HEK293 (cell line): ENCODE data around the gene TNS3.

Experiments
- CTCF ChIA-PET: fragments of 350-600 bp; formaldehyde crosslinking; extraction: SDS; loops from one replicate; lab custom pipeline; 2021; ENCODE audit warnings: antibody characterized with exemption; lab: Yijun Ruan, JAX
- POLR2A ChIA-PET: fragments of 300-600 bp; formaldehyde crosslinking; extraction: SDS; loops from one replicate; lab custom pipeline; 2020; ENCODE audit warnings: antibody characterized with exemption, inconsistent platforms; lab: Yijun Ruan, JAX
- H3K27ac ChIP-seq: fragments of 200-500 bp; sonication (Bioruptor generic); 2 replicates; pipeline ENCODE4 v1.5.1; 2014; ENCODE audit warnings: low read depth, low read length, control low read depth, inconsistent platforms; ENCODE audit errors: extremely low read depth
- H3K36me3 ChIP-seq, 2 experiments: fragments of 200-500 bp in 1 of 2; sonication (Bioruptor generic) in 1 of 2; 1 replicate in 1 of 2; 2 replicates in 1 of 2; pipeline ENCODE4 v1.5.1; 2014 to 2017; ENCODE audit warnings: inconsistent platforms in 2 of 2, low read length in 2 of 2; ENCODE audit not compliant: control insufficient read depth in 2 of 2, insufficient read depth in 1 of 2
- H3K4me1 ChIP-seq: fragments of 200-500 bp; sonication (Bioruptor generic); 2 replicates; pipeline ENCODE4 v1.5.1; 2014; ENCODE audit warnings: mild to moderate bottlenecking, low read length, inconsistent platforms; ENCODE audit not compliant: control insufficient read depth, insufficient read depth
- H3K4me3 ChIP-seq: 2 replicates; pipeline ENCODE4 v1.5.1; 2011; ENCODE audit warnings: low read depth, mild to moderate bottlenecking, control low read depth, low read length, moderate library complexity
- H3K9me3 ChIP-seq: fragments of 200-500 bp; sonication (Bioruptor generic); 2 replicates; pipeline ENCODE4 v1.5.1; 2014; ENCODE audit warnings: low read depth, low read length, inconsistent platforms; ENCODE audit not compliant: control insufficient read depth, insufficient read depth
- ATF2 ChIP-seq: fragments of 450-650 bp; formaldehyde crosslinking; IDR thresholded peaks from 2 replicates; pipeline ENCODE4 v1.5.1; 2016; ENCODE audit warnings: missing biosample characterization, missing genetic modification characterization, low read depth
- IKZF3 ChIP-seq: fragments of 450-650 bp; IDR thresholded peaks from 2 replicates; pipeline ENCODE4 v1.5.0; 2018; ENCODE audit warnings: missing biosample characterization, mild to moderate bottlenecking, missing genetic modification characterization, moderate library complexity
- MEIS1 ChIP-seq: sonication (generic); formaldehyde crosslinking; IDR thresholded peaks from 2 replicates; pipeline ENCODE4 v1.8.1; 2022; ENCODE audit warnings: missing genetic modification reagents, mild to moderate bottlenecking, borderline replicate concordance
- PRDM10 ChIP-seq: fragments of 450-650 bp; formaldehyde crosslinking; IDR thresholded peaks from 2 replicates; pipeline ENCODE4 v1.5.1; 2016; ENCODE audit warnings: missing biosample characterization, missing genetic modification characterization
- SCRT2 ChIP-seq: fragments of 450-650 bp; formaldehyde crosslinking; IDR thresholded peaks from 2 replicates; pipeline ENCODE4 v1.5.1; 2016; ENCODE audit warnings: missing biosample characterization, missing genetic modification characterization
- SETDB1 ChIP-seq: IDR thresholded peaks from one replicate; pipeline ENCODE4 v1.6.1; 2017; ENCODE audit warnings: mild to moderate bottlenecking, low read length, moderate library complexity, mixed read lengths; ENCODE audit not compliant: insufficient read length
- WT1 ChIP-seq: fragments of 450-650 bp; formaldehyde crosslinking; IDR thresholded peaks from 2 replicates; pipeline ENCODE4 v1.5.1; 2016; ENCODE audit warnings: missing biosample characterization, missing genetic modification characterization
- ZNF175 ChIP-seq: fragments of 450-650 bp; formaldehyde crosslinking; IDR thresholded peaks from 2 replicates; pipeline ENCODE4 v1.5.1; 2016; ENCODE audit warnings: missing biosample characterization, missing genetic modification characterization
- ZNF23 ChIP-seq: fragments of 450-650 bp; formaldehyde crosslinking; IDR thresholded peaks from 2 replicates; pipeline ENCODE4 v1.5.1; 2016; ENCODE audit warnings: missing biosample characterization, missing genetic modification characterization, borderline replicate concordance
- ZNF513 ChIP-seq: fragments of 450-650 bp; IDR thresholded peaks from 2 replicates; pipeline ENCODE4 v1.5.1; 2018; ENCODE audit warnings: missing biosample characterization, missing genetic modification characterization
- ZNF549 ChIP-seq: fragments of 450-650 bp; IDR thresholded peaks from 2 replicates; pipeline ENCODE4 v1.5.1; 2018; ENCODE audit warnings: missing biosample characterization, missing genetic modification characterization, mild to moderate bottlenecking, inconsistent platforms, moderate library complexity
- ZNF571 ChIP-seq: fragments of 450-650 bp; formaldehyde crosslinking; IDR thresholded peaks from 2 replicates; pipeline ENCODE4 v1.5.0; 2017; ENCODE audit warnings: missing biosample characterization, missing genetic modification characterization
- ZNF585B ChIP-seq: fragments of 450-650 bp; formaldehyde crosslinking; IDR thresholded peaks from 2 replicates; pipeline ENCODE4 v1.5.1; 2016; ENCODE audit warnings: missing biosample characterization, missing genetic modification characterization
- ZNF623 ChIP-seq: fragments of 450-650 bp; formaldehyde crosslinking; IDR thresholded peaks from 2 replicates; pipeline ENCODE4 v1.5.1; 2016; ENCODE audit warnings: missing biosample characterization, missing genetic modification characterization
- ZNF626 ChIP-seq: fragments of 450-650 bp; sonication (Bioruptor Pico); formaldehyde crosslinking; IDR thresholded peaks from 2 replicates; pipeline ENCODE4 v1.5.1; 2018; ENCODE audit warnings: missing biosample characterization, missing genetic modification characterization, inconsistent platforms
- ZNF658 ChIP-seq: fragments of 450-650 bp; formaldehyde crosslinking; IDR thresholded peaks from 2 replicates; pipeline ENCODE4; 2016; ENCODE audit warnings: missing biosample characterization, missing genetic modification characterization
- ZXDB ChIP-seq: fragments of 450-650 bp; formaldehyde crosslinking; IDR thresholded peaks from 2 replicates; pipeline ENCODE4 v1.5.1; 2016; ENCODE audit warnings: missing biosample characterization, missing genetic modification characterization
- TF ChIP-seq, protein P1 (sequence below): fragments of 450-650 bp; formaldehyde crosslinking; IDR thresholded peaks from 2 replicates; pipeline ENCODE4 v1.5.1; 2016; ENCODE audit warnings: missing biosample characterization, missing genetic modification characterization
- TF ChIP-seq, protein P2 (sequence below): fragments of 450-650 bp; formaldehyde crosslinking; IDR thresholded peaks from 2 replicates; pipeline ENCODE4 v1.5.1; 2016; ENCODE audit warnings: missing biosample characterization, missing genetic modification characterization, borderline replicate concordance
- TF ChIP-seq, protein P3 (sequence below): fragments of 450-650 bp; formaldehyde crosslinking; IDR thresholded peaks from 2 replicates; pipeline ENCODE4 v1.5.1; 2016; ENCODE audit warnings: missing biosample characterization, missing genetic modification characterization

The TNS3 gene

GRCh38 chr7:47350425-47350824, 231.5 kb downstream of the TNS3 start (continued):
- TF ChIP-seq, protein P1, sequence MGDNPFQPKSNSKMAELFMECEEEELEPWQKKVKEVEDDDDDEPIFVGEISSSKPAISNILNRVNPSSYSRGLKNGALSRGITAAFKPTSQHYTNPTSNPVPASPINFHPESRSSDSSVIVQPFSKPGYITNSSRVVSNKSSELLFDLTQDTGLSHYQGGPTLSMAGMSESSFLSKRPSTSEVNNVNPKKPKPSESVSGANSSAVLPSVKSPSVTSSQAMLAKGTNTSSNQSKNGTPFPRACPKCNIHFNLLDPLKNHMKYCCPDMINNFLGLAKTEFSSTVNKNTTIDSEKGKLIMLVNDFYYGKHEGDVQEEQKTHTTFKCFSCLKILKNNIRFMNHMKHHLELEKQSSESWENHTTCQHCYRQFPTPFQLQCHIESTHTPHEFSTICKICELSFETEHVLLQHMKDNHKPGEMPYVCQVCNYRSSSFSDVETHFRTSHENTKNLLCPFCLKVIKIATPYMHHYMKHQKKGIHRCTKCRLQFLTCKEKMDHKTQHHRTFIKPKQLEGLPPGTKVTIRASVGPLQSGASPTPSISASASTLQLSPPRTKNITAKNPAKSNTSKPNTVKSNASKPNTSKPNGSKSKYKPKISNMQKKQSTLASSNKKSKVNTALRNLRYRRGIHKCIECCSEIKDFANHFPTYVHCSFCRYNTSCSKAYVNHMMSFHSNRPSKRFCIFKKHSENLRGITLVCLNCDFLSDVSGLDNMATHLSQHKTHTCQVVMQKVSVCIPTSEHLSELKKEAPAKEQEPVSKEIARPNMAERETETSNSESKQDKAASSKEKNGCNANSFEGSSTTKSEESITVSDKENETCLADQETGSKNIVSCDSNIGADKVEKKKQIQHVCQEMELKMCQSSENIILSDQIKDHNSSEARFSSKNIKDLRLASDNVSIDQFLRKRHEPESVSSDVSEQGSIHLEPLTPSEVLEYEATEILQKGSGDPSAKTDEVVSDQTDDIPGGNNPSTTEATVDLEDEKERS (tag by site-specific recombination), result no peak
- no peak for TF ChIP-seq ZNF658

DNA sequence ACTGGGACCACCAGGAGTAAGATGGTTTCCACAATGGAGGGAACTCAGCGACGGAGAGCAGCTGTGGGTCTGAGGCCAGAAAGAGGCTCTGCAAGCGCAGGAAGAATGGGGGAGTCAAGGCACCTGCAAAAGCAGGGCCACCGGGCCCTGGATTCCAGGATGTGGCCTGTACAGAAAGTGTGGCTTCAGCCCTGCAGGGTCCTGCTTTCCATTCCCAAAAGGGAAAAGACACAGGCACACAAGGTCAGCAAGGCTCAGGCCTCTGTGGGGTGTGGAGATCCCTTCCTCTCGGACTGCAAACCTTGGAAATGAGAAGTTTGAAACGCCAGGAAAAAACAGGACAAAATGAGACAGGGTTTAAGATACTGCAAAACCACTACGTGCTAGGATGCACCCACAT, 232.5 kb downstream of the TNS3 start:
- no peak overlapping the region for H3K27ac ChIP-seq
- ChIA-PET POLR2A (no interaction called here), CTCF (no interaction called here)
- no peaks in the 10 kb centered on the region for H3K9me3 ChIP-seq
- H3K4me1 ChIP-seq, result no peaks in the 10 kb centered on the region
- no peak overlapping the region for H3K4me3 ChIP-seq
- no peaks in the 10 kb centered on the region for H3K36me3 ChIP-seq
- TF ChIP-seq ZNF626 (no peak), WT1 (no peak), ZXDB (no peak), ZNF23 (no peak), ZNF571 (tag by site-specific recombination) (no peak), SETDB1 (no peak), SCRT2 (tag by site-specific recombination) (no peak), PRDM10 (no peak), ZNF175 (tag by site-specific recombination) (no peak), ZNF623 (tag by site-specific recombination) (no peak), ATF2 (tag by site-specific recombination) (no peak), ZNF549 (tag by site-specific recombination) (no peak), ZNF513 (tag by site-specific recombination) (no peak), IKZF3 (tag by site-specific recombination) (no peak), MEIS1 (no peak), ZNF585B (tag by site-specific recombination) (no peak)
- TF ChIP-seq, protein P2, sequence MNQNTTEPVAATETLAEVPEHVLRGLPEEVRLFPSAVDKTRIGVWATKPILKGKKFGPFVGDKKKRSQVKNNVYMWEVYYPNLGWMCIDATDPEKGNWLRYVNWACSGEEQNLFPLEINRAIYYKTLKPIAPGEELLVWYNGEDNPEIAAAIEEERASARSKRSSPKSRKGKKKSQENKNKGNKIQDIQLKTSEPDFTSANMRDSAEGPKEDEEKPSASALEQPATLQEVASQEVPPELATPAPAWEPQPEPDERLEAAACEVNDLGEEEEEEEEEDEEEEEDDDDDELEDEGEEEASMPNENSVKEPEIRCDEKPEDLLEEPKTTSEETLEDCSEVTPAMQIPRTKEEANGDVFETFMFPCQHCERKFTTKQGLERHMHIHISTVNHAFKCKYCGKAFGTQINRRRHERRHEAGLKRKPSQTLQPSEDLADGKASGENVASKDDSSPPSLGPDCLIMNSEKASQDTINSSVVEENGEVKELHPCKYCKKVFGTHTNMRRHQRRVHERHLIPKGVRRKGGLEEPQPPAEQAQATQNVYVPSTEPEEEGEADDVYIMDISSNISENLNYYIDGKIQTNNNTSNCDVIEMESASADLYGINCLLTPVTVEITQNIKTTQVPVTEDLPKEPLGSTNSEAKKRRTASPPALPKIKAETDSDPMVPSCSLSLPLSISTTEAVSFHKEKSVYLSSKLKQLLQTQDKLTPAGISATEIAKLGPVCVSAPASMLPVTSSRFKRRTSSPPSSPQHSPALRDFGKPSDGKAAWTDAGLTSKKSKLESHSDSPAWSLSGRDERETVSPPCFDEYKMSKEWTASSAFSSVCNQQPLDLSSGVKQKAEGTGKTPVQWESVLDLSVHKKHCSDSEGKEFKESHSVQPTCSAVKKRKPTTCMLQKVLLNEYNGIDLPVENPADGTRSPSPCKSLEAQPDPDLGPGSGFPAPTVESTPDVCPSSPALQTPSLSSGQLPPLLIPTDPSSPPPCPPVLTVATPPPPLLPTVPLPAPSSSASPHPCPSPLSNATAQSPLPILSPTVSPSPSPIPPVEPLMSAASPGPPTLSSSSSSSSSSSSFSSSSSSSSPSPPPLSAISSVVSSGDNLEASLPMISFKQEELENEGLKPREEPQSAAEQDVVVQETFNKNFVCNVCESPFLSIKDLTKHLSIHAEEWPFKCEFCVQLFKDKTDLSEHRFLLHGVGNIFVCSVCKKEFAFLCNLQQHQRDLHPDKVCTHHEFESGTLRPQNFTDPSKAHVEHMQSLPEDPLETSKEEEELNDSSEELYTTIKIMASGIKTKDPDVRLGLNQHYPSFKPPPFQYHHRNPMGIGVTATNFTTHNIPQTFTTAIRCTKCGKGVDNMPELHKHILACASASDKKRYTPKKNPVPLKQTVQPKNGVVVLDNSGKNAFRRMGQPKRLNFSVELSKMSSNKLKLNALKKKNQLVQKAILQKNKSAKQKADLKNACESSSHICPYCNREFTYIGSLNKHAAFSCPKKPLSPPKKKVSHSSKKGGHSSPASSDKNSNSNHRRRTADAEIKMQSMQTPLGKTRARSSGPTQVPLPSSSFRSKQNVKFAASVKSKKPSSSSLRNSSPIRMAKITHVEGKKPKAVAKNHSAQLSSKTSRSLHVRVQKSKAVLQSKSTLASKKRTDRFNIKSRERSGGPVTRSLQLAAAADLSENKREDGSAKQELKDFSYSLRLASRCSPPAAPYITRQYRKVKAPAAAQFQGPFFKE, result no peak
- TF ChIP-seq, protein P3, sequence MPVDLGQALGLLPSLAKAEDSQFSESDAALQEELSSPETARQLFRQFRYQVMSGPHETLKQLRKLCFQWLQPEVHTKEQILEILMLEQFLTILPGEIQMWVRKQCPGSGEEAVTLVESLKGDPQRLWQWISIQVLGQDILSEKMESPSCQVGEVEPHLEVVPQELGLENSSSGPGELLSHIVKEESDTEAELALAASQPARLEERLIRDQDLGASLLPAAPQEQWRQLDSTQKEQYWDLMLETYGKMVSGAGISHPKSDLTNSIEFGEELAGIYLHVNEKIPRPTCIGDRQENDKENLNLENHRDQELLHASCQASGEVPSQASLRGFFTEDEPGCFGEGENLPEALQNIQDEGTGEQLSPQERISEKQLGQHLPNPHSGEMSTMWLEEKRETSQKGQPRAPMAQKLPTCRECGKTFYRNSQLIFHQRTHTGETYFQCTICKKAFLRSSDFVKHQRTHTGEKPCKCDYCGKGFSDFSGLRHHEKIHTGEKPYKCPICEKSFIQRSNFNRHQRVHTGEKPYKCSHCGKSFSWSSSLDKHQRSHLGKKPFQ (tag by site-specific recombination), result no peak
